ENCODE data around the gene TRMT2A.

Gene TRMT2A

GRCh38 chr22:20105456-20106204 lies 11.4 kb downstream of the TRMT2A start:
- no peak for DNase-seq

DNA sequence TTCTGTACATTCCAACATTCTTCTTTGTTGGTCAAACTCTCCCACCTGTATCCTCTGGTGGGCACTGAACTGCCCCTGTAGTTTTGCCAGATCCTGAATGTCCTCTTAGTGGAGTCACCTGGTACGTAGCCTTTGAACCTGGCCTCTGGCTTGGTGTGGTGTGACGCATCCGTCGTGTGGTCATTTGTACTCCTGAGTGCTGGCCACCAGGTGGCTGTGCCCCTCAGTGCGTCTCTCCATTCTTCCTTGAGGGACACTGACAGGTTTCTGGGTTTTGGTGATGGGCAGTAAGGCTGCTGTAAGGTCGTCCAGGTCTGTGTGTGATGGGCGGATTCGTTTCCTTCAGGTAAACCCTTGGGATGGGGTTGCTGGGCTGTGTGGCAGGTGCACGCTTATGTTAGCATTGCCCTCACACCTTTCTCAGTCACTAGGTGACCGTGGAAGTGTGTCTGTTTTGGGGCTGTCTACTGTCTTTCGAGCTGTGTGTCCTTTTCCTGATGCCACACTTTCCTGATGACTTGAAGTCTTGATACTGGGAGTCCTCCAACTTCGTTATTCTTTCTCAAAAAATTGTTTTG lies 14.7 kb downstream of the TRMT2A start:
- no peak for DNase-seq

DNA sequence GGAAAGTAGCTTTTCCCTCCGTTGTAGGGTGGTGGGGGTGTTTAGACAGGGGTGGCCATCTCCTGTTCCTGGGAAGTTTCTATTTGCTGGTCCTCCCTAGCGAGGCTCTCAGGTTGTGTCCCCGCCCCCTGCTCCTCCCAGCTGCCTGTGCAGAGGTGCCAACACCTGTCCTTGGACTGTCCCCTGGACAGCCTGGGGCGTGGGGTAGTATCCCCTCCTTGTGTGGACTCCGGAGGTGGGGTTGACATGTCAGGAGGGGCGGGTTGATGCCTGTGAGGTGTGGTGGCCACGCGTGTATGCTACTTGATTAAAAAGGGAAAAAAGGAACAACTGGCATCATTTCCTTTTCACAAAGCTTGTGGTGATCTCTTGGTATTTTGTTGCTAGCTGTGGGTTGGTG lies 15.4 kb downstream of the TRMT2A start:
- no peak for DNase-seq

- no peak for DNase-seq
Observed at GRCh38 chr22:20099099-20099711, 17.8 kb downstream of the TRMT2A start.

- no peak for DNase-seq
Observed at GRCh38 chr22:20096574-20097420, 20.2 kb downstream of the TRMT2A start.

DNA sequence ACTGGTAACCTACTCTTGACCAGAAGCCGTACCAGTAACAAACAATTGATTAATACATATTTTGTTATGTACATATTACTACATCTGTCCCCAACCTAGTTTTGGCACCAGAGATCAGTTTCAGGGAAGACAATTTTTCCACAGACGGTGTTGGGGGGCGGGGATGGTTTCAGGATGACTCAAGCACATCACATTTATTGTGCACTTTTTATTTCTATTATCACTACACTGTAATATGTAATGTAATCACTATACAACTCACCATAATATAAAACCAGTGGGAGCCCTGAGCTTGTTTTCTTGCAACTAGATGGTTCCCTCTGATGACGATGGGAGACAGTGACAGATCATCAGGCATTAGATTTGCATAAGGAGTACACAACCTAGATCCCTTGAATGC lies 21.5 kb downstream of the TRMT2A start:
- DNase-seq, result no peak

- no peak for DNase-seq
Observed at GRCh38 chr22:20094197-20094807, 22.7 kb downstream of the TRMT2A start.

- DNase-seq, result no peak
Observed at GRCh38 chr22:20093418-20094196, 23.4 kb downstream of the TRMT2A start.

GRCh38 chr22:20092477-20092854 lies 24.6 kb downstream of the TRMT2A start:
- DNase-seq, result no peak

DNA sequence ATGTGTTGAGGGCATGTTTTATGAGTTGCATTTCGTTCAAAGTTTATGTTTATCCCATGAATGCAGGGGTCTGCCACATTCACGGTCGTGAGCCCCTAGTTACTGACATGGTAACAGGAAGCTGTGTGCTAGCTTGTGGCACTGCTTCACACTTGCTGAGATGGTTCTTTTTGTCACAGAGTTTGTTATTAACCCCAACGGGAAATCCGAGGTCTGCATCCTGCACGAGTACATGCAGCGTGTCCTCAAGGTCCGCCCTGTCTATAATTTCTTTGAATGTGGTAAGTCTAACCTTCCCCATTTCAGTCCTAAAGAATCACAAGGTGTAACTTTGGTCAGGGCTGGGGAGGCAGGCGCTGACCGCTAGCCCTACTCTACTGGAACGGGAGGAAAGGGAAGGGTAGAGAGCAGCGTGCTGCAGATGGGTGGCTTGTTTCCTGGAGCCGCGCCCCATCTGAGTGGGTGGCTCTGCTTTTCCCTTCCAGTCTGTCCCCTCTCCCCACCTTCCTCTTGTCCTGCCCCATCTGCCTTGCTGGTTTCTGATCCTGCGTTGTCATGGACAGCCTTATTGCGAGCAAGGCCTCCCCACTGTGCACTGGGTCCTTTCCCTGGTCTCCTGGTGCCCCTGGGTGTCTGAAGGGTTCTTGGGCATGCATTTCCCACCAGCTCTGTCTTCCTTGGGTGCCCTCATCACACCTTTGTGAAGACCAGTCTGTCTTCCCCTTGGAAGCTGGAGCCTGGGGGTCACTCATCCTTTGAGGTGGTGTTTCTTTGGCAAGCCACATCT lies 25.1 kb downstream of the TRMT2A start:
- DNase-seq, result no peak

GRCh38 chr22:20090730-20091240 lies 26.2 kb downstream of the TRMT2A start:
- DNase-seq, result no peak

- DNase-seq, result no peak
Observed at GRCh38 chr22:20089977-20090729, 26.9 kb downstream of the TRMT2A start.

- no peak for DNase-seq
Observed at GRCh38 chr22:20089226-20089976, 27.6 kb downstream of the TRMT2A start.

DNA sequence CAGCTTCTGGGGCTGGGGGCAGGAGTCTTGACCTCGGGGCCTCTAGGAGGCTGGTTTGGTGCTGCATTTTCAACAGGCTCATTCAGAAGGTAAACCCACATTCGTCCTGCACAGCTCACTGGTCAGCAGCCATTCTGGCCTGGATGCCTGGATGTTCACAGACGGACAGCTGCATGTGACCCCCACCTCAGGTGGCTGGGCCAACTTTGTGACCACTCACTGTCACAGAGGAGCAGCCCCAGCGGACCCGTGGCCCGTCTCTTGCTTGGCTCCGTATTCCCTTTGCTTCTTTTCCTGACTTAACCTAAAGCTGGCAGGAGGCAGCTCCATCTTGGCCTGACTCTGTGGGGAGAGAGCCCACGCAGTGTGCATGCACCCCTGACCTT lies 28.8 kb downstream of the TRMT2A start:
- DNase-seq, result no peak

DNA sequence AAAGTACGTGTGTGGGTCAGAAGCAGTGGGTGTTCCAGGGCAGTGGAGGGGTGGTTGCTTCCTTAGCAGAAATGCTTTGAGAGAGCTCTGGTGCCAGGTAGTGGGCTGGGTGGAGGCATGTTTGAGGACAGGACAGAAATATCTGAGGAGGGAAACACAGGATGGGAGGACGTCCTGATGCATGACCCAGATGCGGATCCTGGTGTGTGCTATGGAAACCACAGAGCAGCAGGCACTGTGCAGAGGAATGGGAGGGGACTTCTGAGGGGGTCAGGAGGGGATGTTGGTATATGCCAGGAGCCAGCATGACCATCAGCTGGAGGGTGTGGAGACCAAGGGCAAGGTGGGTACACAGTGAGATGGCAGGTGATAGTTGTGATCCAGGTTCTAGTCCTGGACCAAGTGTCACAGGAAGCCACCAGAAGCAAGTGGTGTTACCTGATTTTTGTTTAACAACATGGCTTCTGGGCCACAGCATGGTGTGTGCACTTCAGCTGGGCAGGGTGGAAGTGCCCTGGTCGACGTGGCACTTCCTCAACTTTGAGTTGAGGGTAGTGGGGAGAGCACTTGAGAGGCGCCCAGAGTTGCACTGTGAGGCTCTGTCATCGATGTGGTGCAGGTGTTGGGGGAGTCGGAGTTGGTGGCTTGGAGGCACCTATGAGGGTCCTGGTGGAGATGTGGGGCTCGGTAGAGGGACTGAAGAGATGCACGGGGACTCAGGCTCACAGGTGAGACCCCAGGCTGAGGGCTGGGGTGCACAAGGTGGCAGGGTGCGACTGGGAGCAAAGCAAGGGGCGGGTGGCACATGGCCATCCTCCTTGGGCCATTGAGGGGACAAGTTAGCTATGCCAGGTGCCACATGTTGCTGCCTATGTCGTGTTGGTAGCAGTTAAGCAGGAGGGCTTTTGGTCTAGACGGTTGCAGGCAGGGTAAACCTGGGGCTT lies 29.4 kb downstream of the TRMT2A start:
- no peak for DNase-seq

DNA sequence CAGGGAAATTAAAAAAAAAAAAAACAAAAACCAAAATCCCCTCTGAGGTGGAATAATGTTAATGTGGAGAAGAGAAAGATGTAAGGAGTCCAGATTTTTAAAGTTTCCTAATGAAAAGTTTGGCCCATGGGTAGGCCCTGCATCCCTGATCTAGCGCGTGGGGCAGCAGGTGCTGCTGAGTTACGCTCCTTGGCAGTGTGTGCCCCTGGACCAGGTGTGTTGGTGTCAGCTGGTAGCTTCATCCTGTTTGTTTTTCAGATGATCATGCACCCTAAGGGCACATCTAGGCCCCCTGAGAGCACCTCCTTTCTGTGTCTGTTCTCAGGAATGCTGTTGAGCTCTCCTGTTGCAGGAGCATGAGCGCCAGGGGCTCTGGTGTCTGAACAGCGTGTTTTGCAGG lies 30.3 kb downstream of the TRMT2A start:
- no peak for DNase-seq

GRCh38 chr22:20086101-20086599 lies 30.9 kb downstream of the TRMT2A start:
- no peak for DNase-seq

DNA sequence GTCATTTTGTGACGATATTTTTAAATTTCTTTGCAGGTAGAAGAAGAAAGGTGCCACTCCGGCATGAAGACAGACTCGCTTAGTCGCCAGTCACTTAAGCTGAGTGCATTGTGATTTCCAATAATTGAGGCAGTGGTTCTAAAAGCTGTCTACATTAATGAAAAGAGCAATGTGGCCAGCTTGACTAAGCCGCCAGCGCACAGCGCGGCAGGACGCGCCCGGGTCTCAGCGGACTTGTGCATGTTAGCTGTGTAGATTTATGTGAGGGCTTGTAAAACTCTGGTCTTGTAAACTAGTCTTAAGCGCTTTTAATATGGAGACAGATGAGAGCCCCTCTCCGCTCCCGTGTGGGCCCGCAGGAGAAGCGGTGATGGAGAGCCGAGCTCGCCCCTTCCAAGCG lies 31.4 kb downstream of the TRMT2A start:
- DNase-seq, result no peak

Data from SIG-M5 (cell line).